ENCODE measurements around the gene ARMH4.

The ARMH4 gene, protein sequence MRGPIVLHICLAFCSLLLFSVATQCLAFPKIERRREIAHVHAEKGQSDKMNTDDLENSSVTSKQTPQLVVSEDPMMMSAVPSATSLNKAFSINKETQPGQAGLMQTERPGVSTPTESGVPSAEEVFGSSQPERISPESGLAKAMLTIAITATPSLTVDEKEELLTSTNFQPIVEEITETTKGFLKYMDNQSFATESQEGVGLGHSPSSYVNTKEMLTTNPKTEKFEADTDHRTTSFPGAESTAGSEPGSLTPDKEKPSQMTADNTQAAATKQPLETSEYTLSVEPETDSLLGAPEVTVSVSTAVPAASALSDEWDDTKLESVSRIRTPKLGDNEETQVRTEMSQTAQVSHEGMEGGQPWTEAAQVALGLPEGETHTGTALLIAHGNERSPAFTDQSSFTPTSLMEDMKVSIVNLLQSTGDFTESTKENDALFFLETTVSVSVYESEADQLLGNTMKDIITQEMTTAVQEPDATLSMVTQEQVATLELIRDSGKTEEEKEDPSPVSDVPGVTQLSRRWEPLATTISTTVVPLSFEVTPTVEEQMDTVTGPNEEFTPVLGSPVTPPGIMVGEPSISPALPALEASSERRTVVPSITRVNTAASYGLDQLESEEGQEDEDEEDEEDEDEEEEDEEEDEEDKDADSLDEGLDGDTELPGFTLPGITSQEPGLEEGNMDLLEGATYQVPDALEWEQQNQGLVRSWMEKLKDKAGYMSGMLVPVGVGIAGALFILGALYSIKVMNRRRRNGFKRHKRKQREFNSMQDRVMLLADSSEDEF

DNA sequence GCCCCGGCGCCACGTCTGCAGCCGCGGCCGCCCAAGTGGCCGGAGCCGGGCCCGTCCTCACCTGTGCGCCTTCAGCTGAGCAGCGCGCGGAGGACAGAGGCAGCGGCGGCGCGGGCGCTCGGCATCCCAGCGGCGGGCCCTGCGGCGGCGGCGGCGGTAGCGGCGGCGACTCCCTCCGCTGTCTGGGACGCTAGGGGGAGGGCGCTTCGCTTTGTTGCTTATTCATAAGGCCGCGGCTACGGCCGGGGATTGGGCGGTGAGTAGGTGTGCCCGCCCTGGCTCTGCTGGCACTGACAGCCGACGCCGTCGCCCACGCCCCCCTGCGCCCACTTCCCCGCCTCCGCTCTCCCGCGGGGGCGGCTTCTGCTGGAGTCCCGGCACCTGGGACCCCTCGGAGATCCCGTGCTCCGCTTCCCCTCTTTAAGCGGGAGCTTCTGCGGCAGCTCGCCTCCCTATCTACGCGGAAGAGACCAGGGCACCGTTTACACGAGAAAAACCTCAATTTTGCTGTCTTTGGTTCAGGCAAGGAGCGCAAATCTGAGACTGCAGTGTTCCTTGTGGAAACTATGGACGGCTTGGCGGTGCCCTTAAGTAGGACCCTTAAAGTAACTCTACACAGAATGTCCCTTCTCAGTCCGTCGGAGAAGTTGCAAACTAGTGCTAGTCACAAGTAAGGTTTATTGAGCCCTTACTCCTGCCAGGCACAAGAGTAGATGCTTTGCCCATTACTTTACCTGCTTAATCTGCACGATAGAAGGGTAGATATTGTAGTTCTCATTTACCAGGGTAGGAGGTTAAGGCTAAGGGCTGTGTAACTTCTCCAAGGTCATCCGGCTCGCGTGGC is at the start of gene ARMH4:
Gene ARMH4, minus strand, starts transcription at position 200 of the 844 bp plus-strand sequence. CDS start 12,855 bp downstream, outside the sequence.
- peak; percentile 53 for DNase-seq

DNA sequence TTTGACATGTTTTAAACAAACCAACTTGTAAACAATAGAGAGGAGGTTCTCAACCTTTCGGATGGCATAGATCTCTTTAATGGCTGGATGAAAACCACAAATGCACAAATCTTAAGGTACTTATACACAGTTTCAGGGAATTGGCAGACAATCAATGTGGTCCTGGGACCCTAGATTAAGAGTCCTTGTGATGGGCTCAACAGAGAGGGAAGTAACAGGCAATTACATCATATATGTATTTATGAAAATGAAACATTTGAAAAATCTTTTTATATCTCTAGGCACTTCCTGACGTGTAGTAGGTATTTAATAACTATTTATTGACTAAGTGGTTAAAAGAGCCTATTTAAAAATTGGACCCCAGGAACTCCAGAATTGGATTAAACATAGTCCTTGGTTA is 48.8 kb upstream of the ARMH4 start:
- DNase-seq, result no peak

DNA sequence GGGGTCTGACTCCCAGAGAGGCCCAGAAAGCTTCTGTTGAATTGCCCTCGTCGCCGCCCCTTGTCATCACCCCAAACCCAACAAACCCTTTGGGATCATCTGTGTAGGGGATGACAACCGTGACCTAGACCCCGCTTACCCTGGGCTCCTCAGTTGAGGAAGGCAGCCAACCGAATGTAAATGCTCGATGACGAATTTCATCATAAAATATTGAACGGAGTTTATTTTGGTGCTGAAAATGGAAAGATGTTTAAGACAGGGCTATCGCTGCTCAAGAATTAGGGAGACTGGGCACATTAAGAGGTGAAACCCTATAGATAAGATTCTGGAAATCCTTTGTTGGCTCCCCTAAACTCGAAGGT is 48.4 kb upstream of the ARMH4 start:
- DNase-seq, result no peak

DNA sequence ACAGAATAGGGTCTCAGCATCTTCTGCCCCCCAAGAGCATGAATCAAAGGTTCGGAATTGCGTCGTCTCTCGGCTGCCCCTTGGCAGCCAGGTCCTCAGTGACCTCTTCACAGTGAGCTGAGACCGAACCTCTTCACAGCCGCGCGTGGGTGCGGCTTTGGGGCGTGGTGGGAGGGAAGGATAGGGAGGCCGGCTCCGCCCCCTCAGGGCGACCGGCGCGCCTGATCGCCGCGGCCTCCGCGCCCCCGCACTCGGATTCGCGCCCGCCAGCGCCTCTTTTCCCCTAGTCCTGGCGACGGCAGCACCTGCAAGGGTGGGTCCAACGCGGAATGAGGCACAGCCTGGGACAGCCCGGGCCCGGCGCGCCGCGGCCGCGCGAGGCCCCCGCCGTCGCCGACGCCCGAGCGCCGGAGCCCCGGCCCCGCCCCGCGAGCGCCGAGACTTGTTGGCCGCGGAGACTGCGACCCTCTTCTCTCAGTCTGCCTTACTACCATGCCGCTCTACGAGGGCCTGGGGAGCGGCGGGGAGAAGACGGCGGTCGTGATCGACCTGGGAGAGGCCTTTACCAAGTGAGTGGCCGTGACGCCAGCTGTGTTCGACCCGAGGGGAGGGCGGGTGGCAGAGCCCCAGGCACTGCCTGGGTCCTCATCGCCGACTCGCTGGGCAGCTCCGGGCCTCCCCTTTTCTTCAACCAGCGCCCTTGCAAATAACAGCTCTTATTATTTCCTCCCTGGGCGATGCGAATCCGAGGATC is 47.9 kb upstream of the ARMH4 start, which contains the start of gene ACTR10:
Gene ACTR10, plus strand, starts transcription at position 424 of the 754 bp plus-strand sequence. Its CDS starts 69 bp downstream, at position 493.
- peak; percentile 82 for DNase-seq

DNA sequence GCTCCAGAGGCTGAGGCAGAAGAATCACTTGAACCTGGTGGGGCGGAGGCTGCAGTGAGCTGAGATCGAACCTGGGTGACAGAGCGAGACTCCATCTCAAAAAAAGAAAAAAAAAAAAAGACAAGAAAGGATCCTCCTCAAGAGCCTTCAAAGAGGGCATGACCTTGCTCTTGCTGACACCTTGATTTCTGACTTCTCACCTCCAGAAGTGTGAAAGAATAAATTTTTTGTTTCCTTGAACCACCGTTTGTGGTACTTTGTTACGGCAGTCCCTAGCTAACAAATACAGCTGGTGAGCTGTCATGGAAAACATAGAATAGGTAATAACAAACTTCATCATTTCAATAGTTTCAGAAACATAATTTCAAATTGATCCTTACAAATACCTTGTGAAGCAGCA is 46.1 kb upstream of the ARMH4 start:
- DNase-seq, result no peak

DNA sequence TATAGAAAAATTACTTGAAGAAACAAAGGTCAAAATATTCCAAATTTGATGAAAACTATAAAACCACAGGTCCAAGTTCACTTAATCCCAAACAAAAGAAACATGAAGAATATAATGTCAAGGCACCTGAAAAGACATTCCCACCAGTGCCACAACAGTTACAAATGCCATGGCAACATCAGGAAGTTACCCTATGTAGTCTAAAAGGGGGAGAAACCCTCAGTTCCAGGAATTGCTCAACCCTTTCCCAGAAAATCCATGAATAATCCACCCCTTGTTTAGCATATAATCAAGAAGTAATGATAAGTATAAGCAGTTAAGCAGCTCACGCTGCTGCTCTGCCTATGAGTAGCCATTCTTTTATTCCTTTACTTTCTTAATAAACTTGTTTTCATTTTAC is 44.2 kb upstream of the ARMH4 start:
- DNase-seq, result no peak

DNA sequence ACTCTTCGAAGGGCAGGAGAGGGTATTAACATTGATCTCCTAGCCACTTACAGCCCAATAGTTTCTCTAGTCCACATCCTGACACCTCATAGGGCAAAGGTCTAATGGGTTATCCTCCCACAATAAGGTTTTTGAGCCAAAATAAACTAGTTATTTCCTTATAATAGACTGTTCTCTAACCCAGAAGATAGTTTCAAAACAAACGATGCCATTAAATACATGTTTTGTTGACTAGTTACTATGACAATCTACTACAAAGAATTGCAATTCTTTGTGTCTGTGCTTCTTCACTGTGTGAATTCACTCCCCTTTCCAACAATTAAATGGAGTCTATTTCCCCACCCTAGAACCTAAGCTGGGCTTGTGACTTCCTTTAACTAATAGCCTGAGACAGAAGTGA is 41.5 kb upstream of the ARMH4 start:
- no peak for DNase-seq

DNA sequence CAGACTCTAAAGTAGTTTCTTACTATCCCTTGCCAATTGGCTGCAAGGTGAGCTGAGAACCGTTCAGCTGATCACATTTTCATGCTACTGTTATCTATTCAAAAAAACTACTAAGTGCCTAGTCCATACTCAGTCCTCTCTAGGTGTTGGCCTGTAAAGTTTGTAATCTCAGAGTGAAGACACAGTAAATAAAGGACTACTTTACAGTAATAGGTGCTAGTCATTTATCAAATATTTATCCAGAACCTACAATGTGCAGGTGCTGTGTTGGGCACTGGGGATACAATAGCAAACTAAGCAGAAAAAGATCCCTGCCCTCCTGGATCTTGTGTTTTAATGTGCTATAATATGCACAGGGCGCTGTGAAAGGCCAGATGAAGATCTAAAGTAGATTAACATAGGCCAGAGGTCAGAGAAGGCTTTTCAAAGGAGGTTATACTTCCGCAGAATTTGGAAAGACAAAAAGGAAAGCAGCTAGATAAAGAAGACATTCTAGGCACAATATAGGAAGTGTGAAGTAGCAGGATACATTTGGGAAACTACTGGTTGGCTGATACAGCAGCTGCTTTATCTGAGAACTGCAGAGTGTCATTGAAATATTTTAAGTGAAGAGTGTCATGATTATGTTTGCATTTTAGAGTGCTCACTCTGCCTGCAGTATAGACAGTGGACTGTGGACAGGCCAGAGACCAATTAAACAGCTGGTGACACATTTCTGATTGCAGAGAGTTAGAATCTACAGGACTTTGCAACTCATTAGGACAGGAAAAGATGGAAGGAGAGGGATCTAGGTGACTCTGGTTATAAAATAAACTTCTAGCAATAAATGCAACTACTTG is 40.0 kb upstream of the ARMH4 start:
- no peak for DNase-seq

DNA sequence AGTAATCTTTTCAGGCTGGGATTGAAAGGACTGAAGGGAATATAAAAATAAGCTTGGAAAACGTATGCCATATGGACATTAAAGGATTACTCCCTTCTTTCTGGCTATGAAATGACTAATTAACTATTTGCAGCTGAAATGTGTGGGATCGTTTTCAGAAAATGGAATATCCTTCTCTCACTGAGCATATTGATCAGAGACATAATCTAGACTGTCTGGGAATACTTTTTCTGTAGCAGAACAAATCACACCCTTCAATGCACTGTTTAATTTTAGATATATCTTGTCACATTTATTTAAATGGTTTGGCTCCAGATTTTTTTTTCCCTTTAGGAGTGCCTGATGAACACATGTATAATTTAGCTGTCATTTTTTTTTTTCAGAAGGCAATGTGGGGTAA is 37.2 kb upstream of the ARMH4 start:
- DNase-seq, result no peak

DNA sequence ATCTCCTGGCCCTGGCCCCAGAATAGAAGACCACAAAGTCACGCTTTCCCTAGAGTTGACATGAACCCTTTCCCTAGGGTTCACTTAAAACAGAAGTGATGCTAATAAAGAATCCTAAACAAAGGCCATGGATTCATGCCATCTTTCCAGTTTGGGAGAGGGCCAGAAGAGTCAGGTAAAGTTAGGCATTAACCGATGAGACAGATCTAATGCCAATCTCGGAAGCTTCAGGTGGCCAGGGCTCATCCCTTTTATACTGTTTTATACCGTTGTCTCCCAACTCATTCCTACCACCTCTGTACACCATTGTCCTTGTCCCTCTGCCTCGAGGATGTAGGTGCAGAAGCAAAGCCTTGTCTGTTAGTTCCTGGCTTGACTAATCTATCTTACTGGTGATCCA is 25.1 kb upstream of the ARMH4 start:
- DNase-seq, result no peak

DNA sequence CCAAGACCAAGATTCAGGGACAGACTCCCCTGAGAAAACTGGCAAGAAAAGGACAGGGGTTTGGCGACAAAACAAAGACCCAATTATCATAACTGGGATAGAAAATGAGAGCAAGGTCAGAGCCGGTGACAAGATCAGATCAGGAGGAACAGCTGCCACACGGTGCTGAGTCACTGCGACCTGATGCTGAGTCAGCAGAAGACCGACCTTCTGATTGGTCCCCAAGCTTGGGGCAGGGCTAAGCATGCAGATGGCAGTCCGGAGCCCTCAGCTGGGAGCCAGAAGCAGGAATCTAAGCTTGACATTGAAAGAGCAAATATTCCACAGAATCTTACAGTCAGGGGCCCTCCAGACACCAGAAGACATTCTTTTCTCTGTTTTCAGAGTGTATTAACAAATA is 19.1 kb upstream of the ARMH4 start:
- peak; percentile 59 for DNase-seq

DNA sequence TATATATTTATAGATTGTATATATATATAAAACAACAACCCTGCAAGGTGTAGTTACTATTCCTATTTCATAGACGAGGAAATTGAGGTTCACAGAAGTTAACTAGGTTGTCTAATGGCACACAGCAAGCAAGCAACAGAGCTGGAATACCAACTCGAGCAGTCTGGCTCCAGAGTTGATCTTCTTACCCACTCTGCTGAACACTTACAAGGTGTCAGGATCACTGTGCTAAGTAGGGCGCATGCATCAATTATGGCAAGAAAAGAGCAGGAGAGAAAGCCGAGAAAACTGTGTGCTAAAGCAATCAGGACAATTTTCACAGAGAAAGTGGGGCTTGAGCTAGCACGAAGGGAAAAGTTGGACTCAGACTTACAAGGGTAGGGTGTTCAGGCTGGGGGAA is 15.9 kb upstream of the ARMH4 start:
- no peak for DNase-seq

DNA sequence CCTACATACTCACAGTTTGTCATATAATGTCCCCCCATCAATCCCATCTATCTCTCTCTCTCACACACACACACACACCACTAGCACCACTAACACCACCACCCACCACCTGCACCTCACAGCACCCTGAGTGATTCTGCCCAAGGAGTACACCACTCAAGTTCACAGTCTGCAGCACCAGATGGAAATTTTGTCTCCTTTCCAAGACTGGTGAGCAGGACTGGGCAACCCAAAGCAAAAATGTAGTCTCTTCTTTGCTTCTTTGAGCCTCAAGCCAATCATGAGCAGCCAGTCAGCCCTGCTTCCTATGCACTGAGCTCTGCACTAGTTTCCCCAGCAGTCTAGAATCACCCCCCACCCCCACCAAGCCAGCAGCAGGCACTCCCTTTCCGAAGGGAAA is 15.0 kb upstream of the ARMH4 start:
- DNase-seq, result no peak

DNA sequence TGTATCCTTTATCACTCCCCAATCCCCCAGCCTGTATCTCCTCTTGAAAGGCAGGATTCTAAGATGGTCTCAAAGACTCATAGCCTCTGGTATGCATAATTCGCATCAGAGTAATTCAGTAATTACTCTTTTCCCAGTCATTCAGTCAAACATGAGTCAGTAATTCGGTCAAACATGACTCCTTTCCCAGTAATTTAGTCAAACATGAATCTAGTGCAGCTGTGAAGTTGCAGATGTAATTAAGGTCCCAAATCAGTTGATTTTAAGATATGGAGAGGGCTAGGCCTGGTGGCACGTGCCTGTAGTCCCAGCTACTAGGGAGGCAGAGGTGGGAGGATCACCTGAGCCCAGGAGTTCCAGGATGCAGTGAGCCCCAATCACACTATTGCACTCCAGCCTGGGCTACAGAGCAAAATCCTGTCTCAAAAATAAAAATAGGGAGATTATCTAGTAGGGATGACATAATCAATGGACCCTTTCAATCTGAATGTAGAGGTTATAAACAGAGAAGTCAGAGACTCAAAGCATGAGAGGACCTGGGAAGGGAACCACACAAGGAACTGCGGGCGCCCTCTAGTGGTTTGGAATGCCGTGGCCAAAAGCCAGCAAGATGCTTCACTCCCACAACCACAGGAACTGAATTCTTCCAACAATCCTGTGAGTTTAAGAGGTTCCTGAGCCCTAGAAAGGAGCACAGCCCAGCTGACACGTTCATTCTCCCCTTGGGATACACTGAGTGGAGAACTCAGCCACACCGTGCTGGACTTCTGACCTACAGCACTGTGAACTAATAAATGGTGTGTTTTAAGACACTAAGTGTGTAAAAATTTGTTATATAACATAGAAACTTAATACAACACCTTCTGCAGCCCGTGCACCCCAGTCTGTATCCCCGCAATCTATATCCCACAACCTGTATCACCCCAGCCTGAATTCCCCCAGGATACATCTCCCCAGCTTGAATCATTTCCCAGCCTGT is 14.3 kb upstream of the ARMH4 start:
- DNase-seq, result peak; percentile 18

DNA sequence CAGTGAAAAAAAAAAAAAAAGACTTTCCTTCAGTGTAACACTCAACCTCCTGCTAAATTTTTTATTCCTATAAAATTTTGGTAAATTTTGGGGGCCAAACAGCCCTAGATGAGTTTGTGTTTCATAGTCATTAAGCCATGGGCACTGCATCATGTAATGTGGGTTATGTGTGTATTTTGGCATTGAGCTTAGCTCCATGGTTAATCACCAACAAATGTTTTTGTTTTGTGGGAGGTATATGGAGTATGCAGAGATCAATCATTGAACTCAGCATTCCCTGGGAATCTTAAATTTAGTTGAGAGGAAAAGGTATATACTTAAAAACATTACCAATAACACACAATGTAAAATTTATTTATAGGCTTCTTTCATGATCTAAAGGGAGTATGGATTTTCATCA is 8.5 kb upstream of the ARMH4 start:
- no peak for DNase-seq

DNA sequence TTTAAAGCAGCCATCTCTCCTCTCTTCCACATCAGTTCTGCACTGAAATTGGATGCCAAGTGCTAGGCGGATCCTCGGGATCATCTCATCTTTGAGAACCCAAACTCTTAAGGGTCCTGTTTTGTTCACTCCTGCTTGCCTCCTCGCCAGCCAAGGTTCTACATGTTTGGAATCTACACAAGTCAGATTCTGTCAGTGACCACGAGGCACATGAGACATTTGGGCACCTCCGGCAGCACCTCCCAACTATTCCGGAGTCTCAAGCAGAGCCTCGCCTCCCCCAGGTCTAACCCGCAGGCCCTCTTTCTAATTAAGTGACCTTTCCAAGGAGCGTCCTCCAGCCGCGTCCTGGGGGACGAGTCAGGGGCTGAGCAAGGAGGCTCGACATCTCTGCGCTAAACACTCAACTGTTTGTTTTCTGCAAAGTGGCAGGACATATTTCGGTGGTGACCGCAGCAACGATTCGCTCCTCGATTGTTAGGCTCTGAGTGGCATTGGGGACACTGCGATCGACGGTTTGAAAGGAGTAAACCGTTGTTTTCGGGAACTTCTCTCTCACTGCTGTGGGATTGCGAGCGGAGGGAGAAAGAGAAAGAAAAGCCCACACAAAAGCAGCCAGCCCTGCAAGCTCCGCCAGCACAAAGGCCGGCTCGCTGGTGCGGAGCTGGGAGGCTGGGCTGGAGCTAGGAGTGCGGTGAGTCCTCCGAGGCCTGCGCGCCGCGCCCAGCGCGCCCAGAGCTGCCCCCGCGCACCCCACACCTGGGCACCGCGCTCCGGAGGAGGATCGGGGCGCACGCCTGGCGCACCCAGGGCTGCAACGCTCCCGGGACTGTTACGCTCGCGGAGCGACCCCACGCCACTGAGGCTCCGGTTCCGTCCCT is 640 bp downstream of the ARMH4 start:
- no peak for DNase-seq

DNA sequence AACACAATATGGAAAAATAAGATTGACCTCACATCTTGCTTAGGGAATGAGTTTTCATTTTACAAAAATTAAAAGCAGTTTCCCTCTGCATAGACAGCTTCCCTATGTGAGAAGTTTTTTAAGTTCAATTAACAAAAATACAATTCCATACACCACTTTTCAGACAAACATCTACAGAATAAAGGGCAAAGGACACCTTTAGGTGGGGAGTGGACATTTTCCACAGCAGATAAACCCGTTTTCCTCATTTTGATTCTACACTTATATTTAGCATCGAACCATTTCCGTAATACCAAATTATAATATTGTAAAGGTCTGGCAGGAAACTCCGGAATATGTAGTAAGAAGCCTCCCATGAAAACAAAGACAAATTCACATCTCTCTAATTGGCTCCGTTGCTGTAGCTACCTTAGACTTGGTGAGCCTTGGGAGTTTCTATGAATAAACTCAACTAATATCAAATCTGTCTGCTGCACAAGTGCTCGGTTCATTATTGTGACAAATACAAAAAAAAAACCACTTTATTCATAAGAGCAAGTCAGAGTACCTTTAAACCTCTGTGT is 1.7 kb downstream of the ARMH4 start:
- DNase-seq, result no peak

DNA sequence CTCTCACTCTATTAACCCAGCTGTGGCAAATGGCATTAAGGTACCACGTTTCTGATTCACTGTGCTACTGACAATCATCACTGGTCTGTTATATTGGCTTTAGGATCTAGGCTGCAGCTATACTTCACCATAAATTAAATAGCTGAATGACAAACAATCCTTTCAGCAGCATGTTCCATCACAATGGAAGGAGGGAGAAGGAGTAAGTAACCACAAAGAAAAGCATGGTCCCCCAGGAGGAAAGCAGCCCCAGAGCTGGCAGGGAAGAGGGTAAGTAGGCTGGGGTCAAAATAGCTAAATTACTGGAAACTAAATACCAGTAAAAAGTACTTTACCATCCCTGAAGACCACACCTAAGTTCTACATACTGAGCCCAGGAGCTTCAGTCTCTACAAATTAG is 2.8 kb downstream of the ARMH4 start:
- DNase-seq, result no peak

DNA sequence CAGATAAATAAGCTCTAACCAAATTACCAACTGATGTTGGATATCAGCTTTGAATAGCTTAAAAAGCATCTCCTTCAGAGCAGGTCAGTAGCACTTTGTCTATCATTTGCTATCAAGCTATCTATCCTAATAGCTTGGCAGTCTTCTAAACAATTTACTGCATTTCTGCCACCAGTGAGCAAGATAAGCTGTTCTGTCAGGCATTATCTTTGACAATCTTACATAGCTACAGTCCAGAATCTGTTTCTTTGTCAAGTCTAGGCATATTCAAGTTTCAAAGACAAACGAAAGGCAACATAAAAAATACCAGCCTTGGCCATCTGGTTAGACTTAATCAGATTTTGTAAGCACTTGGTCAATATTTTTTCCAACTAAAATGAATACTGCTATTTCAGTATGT is 5.6 kb downstream of the ARMH4 start:
- no peak for DNase-seq
